Esophagus squamous epithelium (tissue), 5 donors: ENCODE results near the gene RNF135. TPM values are rescaled to one million over a fixed set of nuclear protein-coding genes. Genes with fewer than 3 reads are reported as not detected.
"Not testable (repeated sequence)": the region's sequence is repeated elsewhere in the genome, so short reads cannot be mapped to it uniquely, and the experiment has no call there.

Experiments
- DNase-seq: peaks from one replicate; lab custom pipeline; 2025; lab: John Stamatoyannopoulos, UW
- H3K27ac ChIP-seq, 4 donors: fragments of 200-600 bp; sonication (generic); one replicate each; pipeline ENCODE4 v1.5.1; 2016 to 2019; ENCODE audit warnings: mild to moderate bottlenecking in 1 of 4
- H3K27me3 ChIP-seq, 4 donors: fragments of 200-600 bp; sonication (generic); 1 replicate in 3 of 4; 2 replicates in 1 of 4; pipeline versions ENCODE4 v1.5.1 to v1.6.0; 2017 to 2021; ENCODE audit warnings: antibody characterized with exemption in 1 of 4
- H3K36me3 ChIP-seq, 3 donors: fragments of 200-600 bp; sonication (generic); one replicate each; pipeline ENCODE4 v1.5.1; 2016 to 2019
- H3K4me1 ChIP-seq, 3 donors: fragments of 200-600 bp; sonication (generic); one replicate each; pipeline ENCODE4 v1.5.1; 2017 to 2019
- H3K4me3 ChIP-seq, 4 donors: fragments of 200-600 bp; sonication (generic); 1 replicate in 3 of 4; 2 replicates in 1 of 4; pipeline ENCODE4 v1.5.1; 2016 to 2019; ENCODE audit warnings: mild to moderate bottlenecking in 2 of 4, moderate library complexity in 1 of 4
- H3K9me3 ChIP-seq, 3 donors: fragments of 200-600 bp; sonication (generic); one replicate each; pipeline ENCODE4 v1.5.1; 2016 to 2019
- POLR2A ChIP-seq, 4 donors: fragments of 450-650 bp; IDR thresholded peaks; one replicate each; pipeline ENCODE4 v1.6.1; 2017; ENCODE audit warnings: antibody characterized with exemption in 4 of 4, mild to moderate bottlenecking in 4 of 4, moderate library complexity in 3 of 4
- WGBS, 2 donors: methylation state at CpG; one replicate each; pipeline ENCODE4 v1.1.5; 2018; 5-methylcytosine and 5-hydroxymethylcytosine counted together
- intact Hi-C: fragments of 100-400 bp; cut with DNase I; formaldehyde crosslinking; loops from one replicate; pipeline ENCODE4 v1.15.0; 2022
- total RNA-seq, 4 donors: library from RNA; depleted of rRNA; stranded (reverse); fragments of >200 nt; gene quantifications; one replicate each; pipeline ENCODE4 v1.1.0, GENCODE V29; 2016
- TF ChIP-seq, protein P1 (sequence below), 6 experiments: fragments of 450-650 bp in 4 of 6; fragments of 200-600 bp in 2 of 6; sonication (generic) in 2 of 6; IDR thresholded peaks; one replicate each; pipeline ENCODE4 v1.5.1; 2016 to 2019; ENCODE audit warnings: antibody characterized with exemption in 6 of 6, mild to moderate bottlenecking in 4 of 6, moderate library complexity in 4 of 6
- donor health status: DM: yes; HTN: yes; CAD: no.

RNF135 gene
- total RNA-seq, 4 donors from 2014 or later: 19.7 to 27.1 (median 21.9) TPM

DNA sequence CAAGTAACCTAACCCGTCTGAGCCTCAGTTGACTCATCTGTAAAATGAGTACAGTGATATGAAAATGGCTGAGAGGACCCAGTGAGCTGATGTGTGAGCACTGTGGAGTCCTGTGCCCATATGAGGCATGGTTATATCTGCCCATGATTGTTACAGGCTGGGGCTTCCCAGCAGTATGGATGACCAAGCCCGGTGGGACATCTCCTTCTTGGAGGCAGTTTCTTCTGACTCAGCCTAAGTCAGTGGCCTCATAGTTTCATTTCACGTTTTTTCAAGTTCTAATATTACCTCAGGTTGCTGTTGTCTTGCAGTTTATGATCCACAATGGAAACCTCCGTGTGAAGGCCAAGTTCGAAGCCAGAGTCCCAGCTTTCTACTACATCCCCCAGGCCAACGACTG, 44.3 kb upstream of the RNF135 start:
- H3K27ac ChIP-seq: no peak overlapping the region
- intact Hi-C loops: no loop called here
- no peak for TF ChIP-seq POLR2A (IDR thresholded peaks at IDR 0.05)
- TF ChIP-seq, protein P1, sequence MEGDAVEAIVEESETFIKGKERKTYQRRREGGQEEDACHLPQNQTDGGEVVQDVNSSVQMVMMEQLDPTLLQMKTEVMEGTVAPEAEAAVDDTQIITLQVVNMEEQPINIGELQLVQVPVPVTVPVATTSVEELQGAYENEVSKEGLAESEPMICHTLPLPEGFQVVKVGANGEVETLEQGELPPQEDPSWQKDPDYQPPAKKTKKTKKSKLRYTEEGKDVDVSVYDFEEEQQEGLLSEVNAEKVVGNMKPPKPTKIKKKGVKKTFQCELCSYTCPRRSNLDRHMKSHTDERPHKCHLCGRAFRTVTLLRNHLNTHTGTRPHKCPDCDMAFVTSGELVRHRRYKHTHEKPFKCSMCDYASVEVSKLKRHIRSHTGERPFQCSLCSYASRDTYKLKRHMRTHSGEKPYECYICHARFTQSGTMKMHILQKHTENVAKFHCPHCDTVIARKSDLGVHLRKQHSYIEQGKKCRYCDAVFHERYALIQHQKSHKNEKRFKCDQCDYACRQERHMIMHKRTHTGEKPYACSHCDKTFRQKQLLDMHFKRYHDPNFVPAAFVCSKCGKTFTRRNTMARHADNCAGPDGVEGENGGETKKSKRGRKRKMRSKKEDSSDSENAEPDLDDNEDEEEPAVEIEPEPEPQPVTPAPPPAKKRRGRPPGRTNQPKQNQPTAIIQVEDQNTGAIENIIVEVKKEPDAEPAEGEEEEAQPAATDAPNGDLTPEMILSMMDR (IDR thresholded peaks at IDR 0.05): no peak
- no peaks in the 10 kb centered on the region for H3K36me3 ChIP-seq
- H3K9me3 ChIP-seq: no peaks in the 10 kb centered on the region
- WGBS, 2 donors: 74 to 79% methylated on average over 6 of the region's 6 CpGs
- no peak overlapping the region for H3K4me3 ChIP-seq
- peaks cover 0 to 52% (median 10%) of the 10 kb centered on the region in 4 donors for H3K27me3 ChIP-seq
- H3K4me1 ChIP-seq: peaks cover 9 to 15% (median 13%) of the 10 kb centered on the region in 3 donors
- DNase-seq: no peak

DNA sequence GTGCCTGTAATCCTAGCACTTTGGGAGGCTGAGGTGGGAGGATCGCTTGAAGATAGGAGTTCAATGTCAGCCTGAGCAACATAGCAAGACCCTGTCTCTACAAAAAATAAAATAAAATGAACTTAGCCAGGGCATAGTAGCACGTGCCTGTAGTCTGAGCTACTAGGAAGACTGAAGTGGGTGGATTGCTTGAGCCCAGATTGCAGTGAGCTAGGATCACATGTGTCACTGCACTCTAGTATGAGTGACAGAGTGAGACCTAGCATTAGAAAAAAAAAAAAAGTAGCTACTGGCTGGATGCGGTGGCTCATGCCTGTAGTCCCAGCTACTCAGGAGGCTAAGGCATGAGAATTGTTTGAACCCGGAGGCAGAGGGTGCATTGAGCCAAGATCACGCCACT, 43.1 kb upstream of the RNF135 start:
- H3K27ac ChIP-seq: no peak overlapping the region
- peaks cover under 1 to 2% (median 2%) of the 10 kb centered on the region in 3 donors for H3K4me1 ChIP-seq
- DNase-seq: no peak
- no peaks in the 10 kb centered on the region for H3K9me3 ChIP-seq
- WGBS, 2 donors: 88 to 91% methylated on average over 3 to 5 of the region's 5 CpGs
- TF ChIP-seq, protein P1 (IDR thresholded peaks at IDR 0.05): no peak
- no peak for TF ChIP-seq POLR2A (IDR thresholded peaks at IDR 0.05)
- H3K4me3 ChIP-seq: no peak overlapping the region
- H3K36me3 ChIP-seq: no peaks in the 10 kb centered on the region
- peaks cover 0 to 39% (median 2%) of the 10 kb centered on the region in 4 donors for H3K27me3 ChIP-seq
- intact Hi-C loops: no loop called here

DNA sequence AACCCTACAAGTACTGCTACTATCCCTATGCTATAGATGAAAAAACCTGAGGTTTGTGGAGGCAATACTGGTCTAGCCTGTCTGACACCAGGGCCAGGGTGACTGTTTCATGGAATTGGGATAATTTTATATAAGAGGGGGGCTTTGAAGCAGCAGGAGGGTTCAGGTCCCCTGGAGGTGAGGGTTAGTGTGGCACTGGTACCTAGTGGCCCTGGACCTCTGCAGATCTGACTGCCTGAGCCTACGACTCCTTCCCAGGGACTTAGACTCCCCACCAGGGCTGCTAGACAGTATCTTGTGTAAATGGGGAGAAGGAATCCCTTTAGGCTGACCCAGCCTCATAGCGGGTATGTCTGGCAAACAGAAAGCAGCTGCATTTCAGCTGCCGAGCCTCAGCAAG, 42.3 kb upstream of the RNF135 start:
- intact Hi-C loops: no loop called here
- no peak for DNase-seq
- TF ChIP-seq, protein P1 (IDR thresholded peaks at IDR 0.05): no peak
- no peak for TF ChIP-seq POLR2A (IDR thresholded peaks at IDR 0.05)
- H3K36me3 ChIP-seq: no peaks in the 10 kb centered on the region
- H3K4me3 ChIP-seq: no peak overlapping the region
- no peak overlapping the region for H3K27ac ChIP-seq
- 82% methylated on average over 2 of the region's 3 CpGs; no CpG with 5 or more reads in 1 of the 2 donors for whole genome bisulfite sequencing, 2 donors
- H3K4me1 ChIP-seq: no peaks in the 10 kb centered on the region
- no peaks in the 10 kb centered on the region for H3K9me3 ChIP-seq
- H3K27me3 ChIP-seq: peaks cover 0 to 31% (median 0%) of the 10 kb centered on the region in 4 donors

DNA sequence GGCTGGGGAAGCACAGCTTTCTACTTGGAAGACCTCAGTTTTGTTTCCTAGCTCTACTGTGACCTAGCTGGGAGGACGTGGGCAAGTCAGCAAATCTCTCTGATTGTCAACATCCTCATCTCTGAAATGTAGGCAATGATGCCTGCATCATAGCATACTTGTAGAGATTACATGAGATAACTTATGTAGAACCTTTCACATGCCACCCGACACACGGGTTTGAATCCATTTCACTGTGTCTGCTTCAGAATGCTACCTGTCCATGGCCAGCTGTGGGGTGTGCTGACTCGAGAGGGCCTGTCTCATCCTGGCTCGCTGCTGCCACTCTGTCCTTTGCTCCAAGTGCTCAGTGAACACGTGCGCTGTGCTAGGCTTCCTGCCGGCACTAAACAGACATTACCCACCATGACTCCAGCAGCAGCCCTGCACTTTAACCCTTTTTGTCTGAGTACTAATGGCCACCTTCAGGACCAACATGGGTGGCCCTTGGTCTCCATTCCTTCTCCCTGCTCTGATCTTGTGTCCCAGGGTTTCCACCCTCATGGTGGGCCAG, 41.7 kb upstream of the RNF135 start:
- no peak overlapping the region for H3K27ac ChIP-seq
- no peak for DNase-seq
- WGBS, 2 donors: 52 to 55% methylated on average over 7 to 8 of the region's 8 CpGs
- intact Hi-C loops: no loop called here
- no peaks in the 10 kb centered on the region for H3K4me1 ChIP-seq
- peaks cover 0 to 25% (median 0%) of the 10 kb centered on the region in 4 donors for H3K27me3 ChIP-seq
- TF ChIP-seq POLR2A (IDR thresholded peaks at IDR 0.05): no peak
- TF ChIP-seq, protein P1 (IDR thresholded peaks at IDR 0.05): no peak
- no peaks in the 10 kb centered on the region for H3K9me3 ChIP-seq
- H3K36me3 ChIP-seq: no peaks in the 10 kb centered on the region
- no peak overlapping the region for H3K4me3 ChIP-seq

DNA sequence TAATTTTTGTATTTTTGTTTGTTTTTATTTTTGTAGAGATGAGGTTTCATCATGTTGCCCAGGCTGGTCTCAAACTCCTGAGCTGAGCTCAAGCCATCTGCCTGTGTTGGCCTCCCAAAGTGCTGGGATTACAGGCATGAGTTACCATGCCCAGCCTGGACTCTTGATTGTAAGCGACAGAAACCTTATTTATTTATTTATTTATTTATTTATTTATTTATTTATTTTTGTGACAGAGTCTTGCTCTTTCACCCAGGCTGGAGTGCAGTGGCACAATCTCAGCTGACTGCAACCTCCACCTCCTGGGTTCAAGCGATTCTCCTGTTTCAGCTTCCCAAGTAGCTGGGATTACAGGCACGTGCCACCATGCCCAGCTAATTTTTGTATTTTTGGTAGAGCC, 41.0 kb upstream of the RNF135 start:
- peaks cover 0 to 20% (median 0%) of the 10 kb centered on the region in 4 donors for H3K27me3 ChIP-seq
- H3K36me3 ChIP-seq, H3K9me3 ChIP-seq, H3K4me1 ChIP-seq, H3K27ac ChIP-seq, DNase-seq, intact Hi-C loops, H3K4me3 ChIP-seq: not testable (repeated sequence)
- WGBS, 2 donors: 90 to 100% methylated on average over 3 of the region's 3 CpGs
